ENCODE measurements around the gene COL23A1.
"Not testable (repeated sequence)": the region's sequence is repeated elsewhere in the genome, so short reads cannot be mapped to it uniquely, and the experiment has no call there.

The COL23A1 gene

DNA sequence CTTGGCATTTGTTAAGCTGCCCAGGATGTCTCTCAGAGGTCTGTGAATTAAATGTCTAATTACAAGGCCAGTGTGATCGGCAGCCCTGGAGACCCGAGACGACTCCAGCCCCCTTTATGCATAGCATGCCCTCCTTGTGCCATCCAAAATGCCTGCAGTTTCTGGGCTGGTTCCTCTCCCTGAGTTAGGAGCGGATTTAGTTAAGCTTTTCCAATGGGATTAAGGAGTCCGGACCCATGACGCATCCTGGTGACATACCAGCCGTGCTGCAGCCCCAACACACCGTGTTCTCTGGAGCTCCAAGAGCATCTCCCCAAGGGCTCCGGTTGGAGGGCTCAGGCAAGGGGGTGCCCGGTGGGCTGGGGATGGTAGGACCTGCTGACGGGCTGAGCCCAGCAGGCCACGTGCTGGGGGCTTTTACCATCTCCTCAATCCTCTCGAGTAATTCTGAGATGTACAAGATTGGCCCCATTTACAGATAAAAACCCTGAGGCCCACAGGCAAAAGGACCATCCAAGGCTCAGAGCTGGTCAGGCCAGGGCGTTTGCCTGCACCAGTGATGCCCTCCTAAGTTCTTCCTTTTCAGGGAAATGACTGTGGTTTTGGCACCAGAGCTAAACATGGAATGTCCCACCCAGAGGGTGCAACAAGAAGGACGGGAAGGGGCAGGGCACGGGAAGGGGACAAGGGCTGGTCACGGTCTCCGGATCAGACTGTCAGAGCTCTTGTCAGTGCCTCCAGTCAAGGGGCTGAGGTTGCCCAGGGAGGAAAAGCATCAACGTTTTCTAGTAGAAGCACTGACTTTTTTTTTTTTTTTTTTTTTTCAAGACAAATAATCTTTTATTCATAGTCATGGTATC is 275.0 kb downstream of the COL23A1 start:
- no peak for DNase-seq

DNA sequence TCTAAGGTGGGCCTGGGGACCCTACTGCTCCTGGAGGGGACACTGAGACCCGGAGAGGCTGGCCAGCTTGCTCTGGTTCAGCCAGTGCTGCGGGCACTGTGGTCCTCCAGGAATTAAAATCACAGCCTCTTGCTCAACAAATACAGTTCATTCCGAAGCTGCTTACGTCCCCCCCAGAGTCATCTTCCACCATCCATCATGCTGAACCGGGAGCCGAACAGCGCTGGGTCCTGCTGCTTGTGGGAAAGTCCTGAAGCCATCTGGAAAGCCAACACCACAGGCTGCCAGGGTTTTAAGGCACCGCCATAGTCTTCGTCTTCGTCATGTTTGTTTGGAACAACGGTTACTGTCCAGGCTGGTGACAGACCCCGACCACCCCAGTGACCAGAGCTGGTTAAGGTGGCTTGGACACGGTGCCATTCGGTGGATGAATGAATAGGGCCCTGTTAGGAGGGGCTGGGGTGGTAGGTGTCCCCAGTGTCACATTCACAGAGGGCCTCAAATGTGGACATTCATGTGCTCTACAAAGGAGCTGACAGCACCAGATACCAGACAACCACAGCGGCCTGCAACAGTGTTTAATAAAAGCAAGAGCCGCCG is 276.0 kb downstream of the COL23A1 start:
- DNase-seq: no peak

DNA sequence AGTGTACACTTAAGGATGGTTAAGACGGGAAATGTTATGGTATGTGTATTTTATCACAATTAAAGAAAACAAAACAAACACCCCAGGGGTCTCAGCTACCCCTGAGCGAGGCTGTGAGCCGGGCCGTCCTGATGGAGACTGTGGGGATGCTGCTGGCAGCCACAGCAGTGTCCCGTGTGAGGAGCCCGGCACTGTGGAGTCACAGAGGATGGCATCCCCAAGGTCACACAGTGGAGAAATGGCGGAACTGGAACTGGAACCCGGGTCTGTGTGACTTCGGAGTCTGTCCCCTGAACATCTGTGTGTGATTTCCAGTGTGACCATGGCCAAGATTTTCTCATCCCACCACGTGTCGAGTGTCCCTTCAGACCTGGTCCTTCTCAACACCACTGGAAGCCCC is 276.9 kb downstream of the COL23A1 start:
- DNase-seq: no peak

DNA sequence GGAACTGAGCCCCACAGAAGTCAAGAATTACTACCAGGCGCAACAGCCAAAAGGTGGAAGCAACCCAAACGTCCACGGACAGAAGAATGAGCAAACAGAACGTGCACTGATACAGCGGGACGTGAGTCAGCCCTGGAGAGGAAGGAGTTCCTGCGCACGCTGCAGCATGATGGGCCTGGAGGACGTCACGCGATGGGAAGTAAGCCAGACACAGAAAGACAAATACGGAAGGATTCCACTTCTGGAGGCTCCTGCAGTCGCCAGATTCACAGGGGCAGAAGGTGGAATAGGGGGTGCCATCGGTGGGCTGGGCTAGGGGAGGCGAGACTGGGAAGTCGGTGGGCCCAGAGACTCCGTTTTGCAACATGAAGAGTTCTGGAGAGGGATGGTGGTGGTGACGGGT is 277.3 kb downstream of the COL23A1 start:
- DNase-seq: no peak

DNA sequence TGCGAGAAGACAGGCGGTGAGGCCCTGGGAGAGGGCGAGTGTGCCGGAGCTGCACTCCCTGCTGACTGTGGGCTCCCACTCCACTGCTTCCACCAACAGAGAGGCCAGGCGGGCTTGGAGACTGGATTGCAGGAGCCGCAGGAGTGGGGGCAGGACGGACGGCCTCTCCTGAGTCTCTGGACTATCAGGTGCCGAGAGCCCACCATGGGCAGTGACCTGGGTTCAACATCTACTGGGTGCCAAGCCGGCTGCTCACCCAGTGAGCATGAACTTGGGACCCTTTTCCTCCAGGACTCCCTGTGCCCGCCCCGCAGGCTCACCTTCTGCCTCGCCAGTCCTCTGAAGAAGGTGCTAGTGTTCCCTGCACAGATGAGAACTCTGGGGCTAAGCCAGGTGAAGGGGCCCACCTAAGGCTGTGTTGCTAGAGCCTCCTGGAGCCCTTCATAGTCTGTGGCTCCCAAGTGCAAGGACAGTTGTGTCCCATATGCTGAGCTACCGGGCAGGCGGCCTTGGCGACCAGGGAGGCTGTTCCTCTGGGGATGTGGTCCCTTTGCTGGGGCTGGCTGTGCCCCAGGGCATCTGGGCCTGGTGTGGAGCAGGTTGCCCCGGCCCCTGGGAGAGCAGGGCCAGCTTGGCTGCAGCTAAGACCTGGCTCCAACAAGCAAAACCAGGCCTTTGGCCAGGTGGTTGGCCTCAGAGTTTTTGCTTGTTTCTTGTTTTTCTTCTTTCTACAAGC is 279.9 kb downstream of the COL23A1 start:
- DNase-seq: no peak

DNA sequence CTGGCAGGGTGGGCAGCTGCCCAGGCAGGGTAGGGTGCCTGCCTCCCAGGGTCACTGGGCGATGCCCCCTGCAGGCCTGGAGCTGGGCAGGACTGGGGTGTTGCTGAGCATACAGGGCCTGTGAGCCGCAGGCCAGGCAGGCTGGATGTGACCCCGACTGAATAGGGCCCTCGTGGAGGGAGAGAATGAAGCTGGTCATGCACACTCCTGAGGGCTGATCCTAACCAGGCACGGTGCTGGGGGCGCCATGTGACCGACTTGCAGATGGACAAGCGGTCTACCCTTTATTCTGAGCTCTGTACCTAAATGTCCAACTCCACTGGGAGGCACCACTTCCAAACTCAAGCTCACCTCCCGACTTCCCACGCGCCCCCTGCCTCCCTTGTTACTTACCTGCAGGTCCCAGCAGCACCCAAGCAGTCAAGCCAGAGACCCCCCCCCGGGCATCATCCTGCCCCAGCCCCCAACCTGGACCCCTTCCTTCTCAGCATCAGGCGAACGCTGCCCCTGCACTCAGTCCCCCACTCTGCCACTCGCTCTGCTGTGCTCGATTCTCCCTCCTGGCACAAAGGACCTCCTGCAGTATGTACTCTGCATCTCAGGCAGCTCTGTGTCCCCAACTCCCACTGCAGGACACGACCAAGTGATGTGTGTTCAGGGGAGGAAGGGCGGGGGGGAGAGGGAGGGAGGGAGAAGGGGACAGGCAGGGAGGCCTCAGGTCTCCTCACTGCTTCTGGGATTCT is 280.8 kb downstream of the COL23A1 start:
- DNase-seq: no peak

DNA sequence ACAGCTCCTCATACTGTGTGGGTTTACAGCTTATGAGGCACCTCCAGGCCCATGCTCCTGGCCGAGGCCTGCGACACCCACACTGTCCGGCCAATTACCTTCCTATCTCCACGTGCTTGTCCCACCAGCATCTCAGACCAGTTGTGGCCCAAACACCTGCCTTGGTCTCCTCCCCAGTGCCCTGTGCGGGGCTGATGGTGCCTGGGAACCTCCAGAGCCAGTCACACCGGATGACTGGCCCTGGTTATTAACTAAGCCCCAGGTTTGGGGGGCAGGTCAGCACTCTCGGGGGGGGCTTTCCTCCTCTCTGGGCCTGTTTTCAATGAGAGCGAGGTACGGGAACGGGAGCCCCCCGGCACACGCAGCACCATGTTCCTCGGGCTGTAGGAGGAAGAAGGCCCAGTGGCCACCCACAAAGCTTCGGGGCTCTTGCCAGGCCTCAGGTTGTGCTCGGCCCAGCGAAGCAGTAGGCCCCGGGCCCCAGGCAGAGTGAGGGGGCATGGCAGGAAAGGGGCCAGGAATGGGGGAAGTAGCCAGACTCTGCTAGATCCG is 281.6 kb downstream of the COL23A1 start:
- DNase-seq: no peak

DNA sequence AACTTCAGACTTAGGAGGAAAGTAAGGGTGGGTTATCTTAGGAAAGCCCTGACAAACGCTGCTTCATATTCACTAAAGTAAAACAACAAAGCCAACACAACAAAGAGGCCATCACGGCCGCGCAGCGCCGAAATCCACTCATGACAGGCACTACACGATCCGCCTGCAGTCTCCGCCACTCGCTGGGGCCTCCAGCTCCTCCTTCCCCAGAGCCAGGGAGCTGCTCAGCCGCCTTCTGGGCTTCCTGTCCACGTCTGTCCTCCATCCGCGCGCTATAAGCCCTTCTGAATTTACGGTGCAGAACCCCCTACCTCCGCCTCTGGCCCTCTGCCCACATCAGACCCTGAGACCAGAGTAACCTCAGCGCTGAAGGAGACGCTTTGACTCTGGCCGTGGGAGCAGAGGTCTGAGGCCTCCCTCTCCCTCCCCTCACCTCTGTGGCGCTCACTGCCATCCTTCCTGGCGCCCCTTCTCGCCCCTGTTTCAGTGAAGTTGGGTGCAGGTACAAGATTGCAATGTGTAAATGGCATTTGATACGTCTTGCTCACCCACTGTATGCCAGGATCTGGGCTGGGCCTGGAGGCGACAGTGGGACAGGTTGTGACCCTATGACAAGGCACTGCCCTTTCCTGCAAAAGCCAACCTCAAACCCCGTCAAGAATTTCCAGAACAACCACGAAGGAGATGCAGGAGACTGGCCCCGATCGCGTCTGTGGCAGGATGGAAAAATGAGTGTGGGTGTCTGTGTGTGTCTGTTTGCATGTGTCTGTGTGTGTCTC is 282.7 kb downstream of the COL23A1 start:
- no peak for DNase-seq

DNA sequence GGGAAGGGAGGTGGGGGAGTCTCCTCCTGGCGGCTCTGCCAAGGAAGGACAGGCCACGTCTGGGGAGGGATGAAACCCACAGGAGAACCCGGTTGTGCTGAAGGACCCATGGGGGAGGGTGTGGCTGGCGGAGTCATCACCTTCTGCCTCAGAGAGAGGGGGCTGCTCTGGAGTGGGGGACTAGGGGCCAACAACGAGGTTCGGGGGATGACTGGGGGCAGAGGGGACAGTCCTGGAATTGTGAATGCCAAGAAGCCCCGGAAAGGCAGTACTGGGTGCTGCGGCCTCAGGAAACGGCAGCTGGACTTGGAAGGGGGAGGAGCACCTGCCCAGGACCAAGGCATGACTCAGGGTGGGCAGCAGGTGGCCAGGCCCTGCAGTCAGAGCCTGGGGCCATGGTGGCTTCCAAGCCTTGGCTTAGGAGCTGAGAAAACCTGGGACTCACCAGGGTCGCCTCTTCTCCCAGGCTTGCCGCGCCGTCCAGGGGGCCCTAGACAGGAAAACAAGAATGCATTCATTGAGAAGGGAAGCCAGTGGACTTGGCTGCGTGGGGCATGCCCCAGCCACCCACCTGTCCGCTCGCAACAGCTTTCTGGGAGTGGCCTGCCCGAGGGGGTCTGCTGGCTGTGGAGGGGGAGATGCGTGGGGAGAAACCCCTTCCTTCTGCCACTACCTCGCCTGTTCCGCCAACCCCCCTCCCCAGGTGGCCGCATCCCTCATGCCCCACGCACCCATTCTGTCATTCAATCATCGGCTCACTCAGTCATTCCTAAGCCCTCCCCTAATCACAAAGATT is 283.6 kb downstream of the COL23A1 start:
- DNase-seq: no peak

DNA sequence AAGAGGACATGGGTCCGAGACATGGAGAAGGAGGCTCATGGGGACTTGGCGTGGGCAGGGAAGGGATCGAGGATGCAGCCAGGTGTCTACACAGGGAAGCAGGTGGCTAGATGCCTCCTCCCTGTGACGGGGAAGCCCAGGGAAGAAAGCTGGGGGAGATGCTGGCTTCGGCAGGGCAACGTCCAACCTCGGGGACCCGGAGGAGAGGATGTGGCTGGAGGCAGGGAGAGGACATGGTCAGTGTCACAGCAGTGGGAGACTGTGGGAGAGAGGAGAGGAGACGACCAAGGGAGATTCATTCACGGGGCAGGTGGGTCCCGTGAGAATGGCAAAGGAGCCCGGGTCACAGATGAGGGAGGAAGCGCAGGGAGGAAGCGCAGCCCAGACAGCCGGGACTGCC is 284.4 kb downstream of the COL23A1 start:
- no peak for DNase-seq

DNA sequence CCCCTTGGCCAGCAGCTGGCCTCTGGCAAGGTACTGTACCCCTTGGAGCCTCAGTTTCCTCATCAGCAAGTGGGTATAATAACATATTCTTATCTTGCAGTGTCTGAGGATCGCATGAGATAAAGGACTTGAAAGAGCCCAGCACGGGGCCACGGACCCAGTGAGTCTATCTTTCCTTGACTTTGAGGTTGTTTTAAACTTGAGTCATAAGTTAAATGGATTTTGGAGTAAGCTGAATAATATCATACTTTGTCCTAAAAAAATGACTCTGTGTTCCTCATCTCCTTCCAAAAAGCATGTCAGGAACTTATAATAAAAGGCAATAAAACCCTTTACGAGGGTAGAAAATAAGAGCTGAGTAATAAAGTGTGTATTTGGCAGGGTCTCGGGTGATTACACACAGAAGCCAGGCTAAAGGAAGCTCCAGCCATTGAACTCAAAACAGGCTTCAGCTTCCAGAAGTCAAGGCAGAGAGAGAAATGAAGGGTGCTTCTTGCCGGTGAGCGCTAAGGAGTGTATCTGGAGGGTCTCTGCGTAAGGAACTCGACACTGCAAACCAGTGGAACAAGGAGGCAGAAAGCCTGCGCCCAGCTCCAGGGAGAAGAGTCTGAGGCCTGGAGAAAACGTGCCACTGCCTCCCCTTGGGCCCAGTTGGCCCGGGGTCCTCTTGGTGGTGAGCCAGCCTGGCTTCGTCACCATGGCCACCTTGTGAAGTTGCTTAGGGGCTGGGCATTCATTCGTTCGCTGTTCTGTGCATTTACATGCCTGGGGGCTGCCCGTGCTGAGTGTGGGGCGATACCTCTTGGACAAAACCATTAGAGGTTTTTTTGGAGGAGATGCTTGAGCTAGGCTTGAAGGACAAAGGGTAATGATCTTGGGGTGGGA is 285.2 kb downstream of the COL23A1 start:
- no peak for DNase-seq

DNA sequence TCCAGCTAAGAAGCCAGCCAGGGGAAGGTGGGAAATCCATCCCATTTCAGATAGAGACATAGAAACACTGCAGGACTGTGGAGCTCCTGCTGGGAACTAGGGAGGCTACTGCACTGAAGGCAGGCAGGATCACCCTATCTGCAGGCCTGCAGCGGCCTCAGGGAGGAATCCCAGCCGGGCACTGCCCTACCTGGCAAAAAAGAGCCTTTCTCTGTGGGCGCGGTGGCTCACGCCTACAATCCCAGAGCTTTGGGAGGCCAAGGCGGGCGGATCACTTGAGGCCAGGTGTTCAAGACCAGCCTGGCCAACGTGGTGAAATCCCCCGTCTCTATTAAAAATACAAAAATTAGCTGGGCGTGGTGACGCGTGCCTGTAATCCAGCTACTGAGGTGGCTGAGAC is 286.2 kb downstream of the COL23A1 start:
- no peak for DNase-seq

DNA sequence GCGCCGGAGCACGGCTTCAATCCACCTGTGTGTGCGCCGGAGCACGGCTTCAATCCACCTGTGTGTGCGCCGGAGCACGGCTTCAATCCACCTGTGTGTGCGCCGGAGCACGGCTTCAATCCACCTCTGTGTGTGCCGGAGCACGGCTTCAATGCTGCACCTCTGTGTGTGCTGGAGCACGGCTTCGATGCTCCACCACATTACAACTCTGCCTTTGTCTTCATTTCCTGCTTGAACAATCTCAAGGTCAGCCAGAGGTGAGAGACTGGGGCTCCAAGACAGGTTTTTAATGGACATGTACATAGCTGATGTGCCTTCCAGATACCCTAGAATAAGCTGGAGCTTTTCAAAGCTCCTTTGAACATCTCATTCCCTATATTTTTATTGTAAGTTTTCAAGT is 287.9 kb downstream of the COL23A1 start:
- DNase-seq: not testable (repeated sequence)

DNA sequence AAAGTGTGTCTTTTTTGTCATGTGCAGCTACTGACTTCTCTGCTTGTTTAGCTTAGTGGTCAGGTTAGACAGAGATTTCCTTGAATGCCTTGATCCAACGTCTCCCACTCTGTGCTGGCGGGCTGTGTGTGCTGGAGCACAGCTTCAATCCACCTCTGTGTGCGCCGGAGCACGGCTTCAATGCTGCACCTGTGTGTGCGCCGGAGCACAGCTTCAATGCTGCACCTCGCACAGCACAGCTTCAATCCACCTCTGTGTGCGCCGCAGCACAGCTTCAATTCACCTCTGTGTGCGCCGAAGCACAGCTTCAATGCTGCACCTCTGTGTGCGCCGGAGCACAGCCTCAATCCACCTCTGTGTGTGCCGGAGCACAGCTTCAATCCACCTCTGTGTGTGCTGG is 288.6 kb downstream of the COL23A1 start:
- no peak for DNase-seq

DNA sequence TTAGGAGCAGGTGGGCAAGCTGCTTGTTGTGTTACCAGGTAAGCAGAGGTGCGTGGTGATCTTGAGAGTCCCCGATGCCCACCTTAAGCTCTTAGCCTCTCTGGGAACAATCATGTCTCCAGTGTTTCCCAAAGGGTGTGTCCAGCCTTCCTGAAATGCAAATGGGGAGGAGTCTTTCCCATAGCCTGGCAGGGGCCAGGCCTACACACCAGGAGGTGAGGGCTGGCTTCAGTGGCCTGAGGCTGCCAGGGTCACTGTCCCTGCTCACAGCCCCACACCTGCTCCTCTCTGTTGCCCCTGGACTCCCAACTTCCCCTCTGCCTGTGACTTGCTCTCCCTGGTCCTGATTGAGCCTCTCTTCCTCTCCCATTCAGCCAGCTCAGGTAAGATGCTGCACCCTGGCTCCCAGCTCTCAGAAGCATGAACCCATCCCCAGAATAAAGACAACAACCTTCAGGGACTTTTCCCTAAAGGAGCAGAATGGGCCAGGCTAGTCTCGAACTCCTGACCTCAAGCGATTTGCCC is 291.8 kb downstream of the COL23A1 start:
- no peak for DNase-seq

DNA sequence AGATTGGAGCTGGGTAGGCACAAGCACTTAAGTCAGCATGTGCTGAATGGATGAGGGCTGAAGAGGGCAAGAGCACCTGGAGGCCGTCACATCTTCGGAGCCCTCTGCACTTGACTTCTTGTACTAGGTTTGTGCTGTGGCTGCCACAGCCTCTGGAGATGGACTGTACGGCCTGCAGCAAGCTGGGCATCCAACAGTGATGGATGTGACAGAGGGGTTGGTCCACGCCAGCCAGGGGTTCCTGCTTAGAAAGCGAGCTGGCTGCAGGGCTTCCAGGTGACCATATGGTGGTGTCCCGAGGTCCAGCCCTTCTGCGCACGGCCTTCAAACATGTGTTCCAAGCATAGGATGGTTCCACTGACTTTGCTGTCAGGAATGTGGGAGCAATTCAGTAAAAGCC is 292.4 kb downstream of the COL23A1 start:
- DNase-seq: no peak

DNA sequence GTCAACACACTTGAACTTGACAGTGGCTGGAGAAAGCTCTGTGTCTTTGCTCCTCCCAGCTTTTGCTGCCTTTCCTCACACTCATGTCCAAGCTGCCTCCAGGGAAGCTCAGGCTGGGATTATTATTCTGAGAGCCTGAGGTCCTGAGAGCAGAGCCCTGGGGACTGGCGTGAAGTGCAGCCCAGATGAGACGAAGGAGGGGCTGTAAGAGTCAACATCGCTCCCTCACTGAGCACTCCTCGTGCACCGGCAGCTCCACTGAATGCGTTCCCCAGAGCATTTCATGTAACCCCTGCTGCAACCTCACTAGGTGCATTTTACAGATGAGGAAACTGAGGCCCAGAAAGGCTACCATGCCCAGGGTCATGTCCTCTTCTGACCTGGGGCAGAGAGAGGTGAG is 294.1 kb downstream of the COL23A1 start:
- DNase-seq: no peak

DNA sequence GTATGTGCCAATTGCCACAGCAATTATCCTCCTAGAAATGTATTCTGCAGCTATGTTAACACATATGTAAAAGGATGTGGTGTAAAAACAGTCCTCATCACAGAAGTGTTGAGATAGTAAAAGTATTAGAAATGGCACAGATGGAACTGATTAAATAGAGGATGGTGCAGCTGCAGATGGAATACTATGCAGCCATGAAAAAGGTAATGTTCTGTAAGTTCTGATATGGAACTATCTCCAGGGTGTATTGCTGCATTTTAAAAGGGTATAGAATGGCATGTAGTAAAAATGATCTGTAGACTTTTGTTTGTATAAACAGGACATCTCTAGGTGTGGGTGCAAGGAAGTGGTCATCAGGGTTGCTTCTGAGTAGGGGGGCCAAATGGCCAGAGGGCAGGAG is 294.6 kb downstream of the COL23A1 start:
- DNase-seq: no peak

DNA sequence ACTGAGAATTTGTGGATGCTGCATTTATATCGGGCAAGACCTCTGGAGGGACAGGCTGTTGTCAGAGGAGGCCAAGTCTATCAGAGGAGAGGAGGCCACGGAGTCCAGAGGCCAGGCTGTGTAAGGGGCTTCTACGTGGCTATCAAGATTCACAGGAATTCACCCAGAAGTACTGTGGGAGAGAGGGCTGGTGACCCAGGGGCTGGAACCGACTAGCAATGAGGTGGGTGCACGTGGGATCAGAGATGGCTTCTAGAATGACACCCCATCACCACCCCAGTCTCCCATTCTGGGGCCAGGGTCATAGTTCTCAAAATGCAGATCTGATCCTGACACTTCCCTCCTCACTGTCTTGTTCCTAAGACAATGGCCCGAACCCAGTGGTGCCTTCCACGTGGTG is 296.4 kb downstream of the COL23A1 start:
- no peak for DNase-seq

DNA sequence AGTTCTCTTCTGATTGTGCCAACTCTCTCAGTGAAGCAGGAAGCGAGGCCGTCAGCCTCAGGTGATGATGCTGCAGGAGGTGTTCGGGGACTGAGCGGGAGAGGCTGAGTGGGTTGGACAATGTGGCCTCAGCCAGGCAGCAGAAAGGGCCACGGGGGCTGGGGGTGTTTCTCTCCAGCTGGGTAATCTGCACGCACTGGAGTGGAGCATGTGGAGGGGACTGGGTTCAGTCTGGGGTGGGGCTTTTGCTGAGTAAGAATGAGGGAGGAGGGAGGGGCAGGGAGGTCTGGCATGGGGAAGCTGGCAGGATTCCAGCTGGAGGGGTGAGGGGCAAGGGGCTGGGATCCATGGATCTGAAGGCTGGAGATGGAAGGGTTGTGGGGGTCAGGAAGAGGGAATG is 296.8 kb downstream of the COL23A1 start:
- DNase-seq: no peak
